IMR-90 (cell line): ENCODE measurements around the gene RSAD1. TPM values are rescaled to one million over a fixed set of nuclear protein-coding genes. Genes with fewer than 3 reads are reported as not detected.

Source experiments
- ATAC-seq: fragments of 200-7000 bp; cut with Tn5 transposase; 2 replicates; pipeline ENCODE4 v1.9.1; 2020; ENCODE audit warnings: low read depth, mild to moderate bottlenecking, moderate library complexity
- BruUV-seq: library from RNA; stranded (reverse); fragments of 400-500 nt; replicated peaks from 2 replicates; lab custom pipeline; 2021; lab: Mats Ljungman, UMichigan
- CTCF ChIA-PET: fragments of 300-600 bp; formaldehyde crosslinking; extraction: SDS; loops from one replicate; lab custom pipeline; 2021; ENCODE audit warnings: antibody characterized with exemption; lab: Yijun Ruan, JAX
- POLR2A ChIA-PET: fragments of 300-600 bp; sonication (Branson Sonifier 250); formaldehyde crosslinking; loops from one replicate; lab custom pipeline; 2022; ENCODE audit warnings: antibody characterized with exemption; ENCODE audit not compliant: unreplicated experiment; lab: Charles Lee
- DNase-seq: peaks from one replicate; pipeline ENCODE4 v3.0.0; 2013
- H2AFZ ChIP-seq: replicated peaks from 2 replicates; pipeline ENCODE3; 2013; ENCODE audit warnings: low read length, mild to moderate bottlenecking; ENCODE audit not compliant: poor library complexity
- H2AK5ac ChIP-seq: 2 replicates; pipeline ENCODE4 v1.6.1; 2013; ENCODE audit warnings: low read depth, low read length, inconsistent platforms
- H2AK9ac ChIP-seq: replicated peaks from 2 replicates; pipeline ENCODE3; 2013; ENCODE audit warnings: mild to moderate bottlenecking, low read depth, low read length, moderate library complexity; ENCODE audit not compliant: poor library complexity
- H2BK120ac ChIP-seq: 2 replicates; pipeline ENCODE4 v1.6.1; 2013; ENCODE audit warnings: low read depth, low read length, inconsistent platforms
- H2BK15ac ChIP-seq: 3 replicates; pipeline ENCODE4 v1.6.1; 2013; ENCODE audit warnings: low read depth, low read length, inconsistent platforms
- H2BK20ac ChIP-seq: 2 replicates; pipeline ENCODE4 v1.6.1; 2013; ENCODE audit warnings: low read depth, mild to moderate bottlenecking, inconsistent platforms, low read length, moderate library complexity
- H2BK5ac ChIP-seq: 2 replicates; pipeline ENCODE4 v1.6.1; 2013; ENCODE audit warnings: mild to moderate bottlenecking, low read depth, low read length, inconsistent platforms; ENCODE audit not compliant: poor library complexity, severe bottlenecking
- H3K14ac ChIP-seq: replicated peaks from 2 replicates; pipeline ENCODE4 v1.6.1; 2013; ENCODE audit warnings: low read depth, low read length, inconsistent platforms
- H3K18ac ChIP-seq: 2 replicates; pipeline ENCODE4 v1.6.1; 2013; ENCODE audit warnings: low read depth, low read length, control low read depth
- H3K23ac ChIP-seq: 2 replicates; pipeline ENCODE4 v1.6.1; 2013; ENCODE audit warnings: low read depth, low read length, inconsistent platforms
- H3K27ac ChIP-seq: 2 replicates; pipeline ENCODE4 v1.5.1; 2013; ENCODE audit warnings: mild to moderate bottlenecking, control low read depth, low read length; ENCODE audit not compliant: insufficient read depth
- H3K27me3 ChIP-seq: 2 replicates; pipeline ENCODE4 v1.6.1; 2013; ENCODE audit warnings: low read length; ENCODE audit not compliant: control insufficient read depth, insufficient read depth
- H3K36me3 ChIP-seq: 2 replicates; pipeline ENCODE4 v1.6.1; 2013; ENCODE audit warnings: low read length, mixed read lengths; ENCODE audit not compliant: control insufficient read depth, insufficient read depth
- H3K4ac ChIP-seq: 2 replicates; pipeline ENCODE4 v1.6.1; 2013; ENCODE audit warnings: low read depth, low read length, inconsistent platforms
- H3K4me1 ChIP-seq: 2 replicates; pipeline ENCODE4 v1.6.1; 2013; ENCODE audit warnings: low read length, mixed read lengths; ENCODE audit not compliant: control insufficient read depth, insufficient read depth
- H3K4me2 ChIP-seq: 2 replicates; pipeline ENCODE4 v1.6.1; 2013; ENCODE audit warnings: low read depth, mild to moderate bottlenecking, control low read depth, low read length, moderate library complexity
- H3K4me3 ChIP-seq: 2 replicates; pipeline ENCODE4 v1.5.1; 2013; ENCODE audit warnings: low read depth, mild to moderate bottlenecking, control low read depth, low read length, moderate library complexity; ENCODE audit not compliant: insufficient read depth
- H3K56ac ChIP-seq: 2 replicates; pipeline ENCODE4 v1.6.1; 2013; ENCODE audit warnings: low read length, inconsistent platforms; ENCODE audit not compliant: insufficient read depth; ENCODE audit errors: extremely low read depth
- H3K79me1 ChIP-seq, 2 experiments: 2 replicates each; pipeline ENCODE4 v1.6.1; 2013; ENCODE audit warnings: low read length in 2 of 2, inconsistent platforms in 1 of 2, low read depth in 1 of 2
- H3K9ac ChIP-seq: 2 replicates; pipeline ENCODE4 v1.6.1; 2013; ENCODE audit warnings: low read depth, low read length, control low read depth
- H3K9me1 ChIP-seq: 2 replicates; pipeline ENCODE4 v1.6.1; 2013; ENCODE audit warnings: low read length, inconsistent platforms; ENCODE audit not compliant: insufficient read depth
- H3K9me3 ChIP-seq: 2 replicates; pipeline ENCODE4 v1.6.1; 2013; ENCODE audit warnings: low read length; ENCODE audit not compliant: control insufficient read depth, insufficient read depth
- H4K20me1 ChIP-seq: 2 replicates; pipeline ENCODE4 v1.6.1; 2013; ENCODE audit warnings: low read length, inconsistent platforms; ENCODE audit not compliant: insufficient read depth
- H4K5ac ChIP-seq: 2 replicates; pipeline ENCODE4 v1.6.1; 2013; ENCODE audit warnings: mild to moderate bottlenecking, low read depth, low read length, control low read depth
- H4K8ac ChIP-seq, 2 experiments: 2 replicates each; pipeline ENCODE4 v1.6.1; 2013; ENCODE audit warnings: low read depth in 2 of 2, low read length in 2 of 2, control low read depth in 1 of 2, inconsistent platforms in 1 of 2
- H4K91ac ChIP-seq: 2 replicates; pipeline ENCODE4 v1.6.1; 2013; ENCODE audit warnings: low read depth, low read length, inconsistent platforms; ENCODE audit not compliant: insufficient read depth
- MAZ ChIP-seq: IDR thresholded peaks from 2 replicates; pipeline ENCODE4 v1.6.1; 2012; ENCODE audit warnings: low read depth, mild to moderate bottlenecking, low read length, improper control_type of control experiment, moderate library complexity, borderline replicate concordance
- RCOR1 ChIP-seq: IDR thresholded peaks from 2 replicates; pipeline ENCODE4 v1.6.1; 2012; ENCODE audit warnings: mild to moderate bottlenecking, low read length, improper control_type of control experiment; ENCODE audit not compliant: insufficient replicate concordance
- WGBS, 2 experiments: methylation state at CpG; one replicate each; pipeline versions ENCODE4 v1.1.5 to v1.1.7; 2013; ENCODE audit warnings: missing lambda C conversion rate in 2 of 2; ENCODE audit not compliant: insufficient read length in 1 of 2; ENCODE audit errors: extremely low coverage in 2 of 2; 5-methylcytosine and 5-hydroxymethylcytosine counted together
- dilution Hi-C: fragments of 300-500 bp; cut with HindIII; formaldehyde crosslinking; loops from one replicate; pipeline ENCODE4 v1.14.3; 2018; ENCODE audit warnings: low sequenced_read_pairs; ENCODE audit not compliant: unreplicated experiment
- in situ Hi-C: fragments of 300-500 bp; cut with MboI; formaldehyde crosslinking; loops from 3 replicates; pipeline ENCODE4 v1.14.3; 2019; ENCODE audit warnings: low sequenced_read_pairs, inconsistent platforms, mixed read lengths
- intact Hi-C: fragments of 100-400 bp; cut with micrococcal nuclease; formaldehyde crosslinking; loops from 2 replicates; pipeline ENCODE4 v1.10.0; 2022
- polyA plus RNA-seq, 3 experiments: library from polyadenylated mRNA; depleted of rRNA; stranded (reverse); fragments of >200 nt; gene quantifications; 2 replicates each; pipeline ENCODE4 v1.2.3, GENCODE V29; 2012; ENCODE audit warnings: low replicate concordance in 1 of 3
- total RNA-seq: library from RNA; depleted of rRNA; stranded (reverse); fragments of >200 nt; gene quantifications from 2 replicates; pipeline ENCODE4 v1.2.3, GENCODE V29; 2012

RSAD1 gene
- total and polyA plus RNA-seq, 2 of the 4 experiments (the other 2 are of a cell fraction), result 10.8 to 19.2 TPM

DNA sequence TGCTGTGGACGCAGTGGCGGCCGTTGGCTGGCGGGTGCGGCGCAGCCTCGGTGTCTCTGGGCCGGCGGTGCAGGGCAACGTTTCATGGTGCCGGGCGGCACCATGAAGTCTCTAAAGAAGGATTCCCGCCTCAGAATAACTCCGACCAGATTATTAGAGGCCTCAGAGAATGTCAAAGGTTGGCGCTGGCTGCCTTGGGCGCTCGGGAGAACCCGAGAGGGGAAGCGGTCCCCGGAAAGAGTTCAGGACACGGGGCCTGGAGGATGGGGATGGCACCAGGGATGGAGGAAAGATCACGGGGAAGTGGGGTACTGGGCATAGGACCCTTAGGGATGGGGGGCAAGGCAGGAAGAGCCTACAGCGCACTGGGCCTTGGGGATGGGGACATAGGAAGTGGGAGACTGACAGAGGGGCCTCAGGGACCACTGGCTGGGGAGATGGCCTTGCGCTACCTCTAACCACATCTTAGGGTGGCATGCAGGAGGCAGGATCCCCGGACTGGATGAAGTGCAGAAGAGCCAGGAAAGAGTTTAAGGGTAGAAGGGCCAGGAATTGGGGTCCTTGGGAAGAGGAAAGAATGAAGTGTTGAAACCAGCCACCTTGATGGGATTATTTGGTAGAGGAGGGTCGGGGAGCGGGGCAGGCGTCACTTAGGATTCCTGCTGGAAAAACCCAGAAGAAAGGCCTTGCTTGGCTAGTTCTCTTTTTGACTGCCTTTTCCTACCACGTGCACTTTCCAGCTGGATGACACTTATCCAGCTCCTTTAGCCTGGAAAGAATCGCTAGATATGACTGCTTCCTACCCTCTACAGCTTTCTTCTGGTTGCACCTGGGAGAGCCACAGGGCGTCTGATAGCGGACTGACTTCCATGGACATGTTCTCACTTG, 30.2 kb downstream of the RSAD1 start:
- Histone ChIP-seq H4K20me1 (no peaks in the 10 kb centered on the region), H3K27ac (peak overlapping the region; percentile 4; the same call in 1 of the 2 replicates), H4K91ac (0 out of 2 replicates have a peak overlapping the region, but pooled peaks have one; percentile 13), H3K9me1 (peaks cover 13% of the 10 kb centered on the region), H2AFZ (peak overlapping the region; percentile 96), H3K4me3 (peak overlapping the region; percentile 43), H3K79me1 (peaks cover 0 to 3% of the 10 kb centered on the region in 2 experiments; a peak in 1 of 4 replicates), H3K18ac (no peak overlapping the region), H3K56ac (peak overlapping the region; percentile 17; the same call in 1 of the 2 replicates), H4K8ac (peak overlapping the region; percentile 47 to 98), H2BK5ac (no peak overlapping the region), H3K9ac (peak overlapping the region; percentile 19), H3K27me3 (no peaks in the 10 kb centered on the region; the same call in 1 of the 2 replicates), H3K23ac (peak overlapping the region; percentile 5; the same call in 1 of the 2 replicates), H2BK15ac (no peak overlapping the region), H3K9me3 (no peaks in the 10 kb centered on the region), H3K4ac (peak overlapping the region; percentile 31), H2AK5ac (peak overlapping the region; percentile 67; the same call in 1 of the 2 replicates), H3K36me3 (no peaks in the 10 kb centered on the region), H4K5ac (peak overlapping the region; percentile 44; the same call in 1 of the 2 replicates), H2BK120ac (peak overlapping the region; percentile 33; the same call in 1 of the 2 replicates), H3K14ac (0 out of 2 replicates have a peak overlapping the region, but pooled peaks have one; percentile 64), H2AK9ac (peak overlapping the region; percentile 53), H3K4me2 (peak overlapping the region; percentile 62), H3K4me1 (peaks cover 2% of the 10 kb centered on the region), H2BK20ac (no peak overlapping the region)
- intact Hi-C loops (no loop called here), in situ Hi-C loops (no loop called here), dilution Hi-C loops (no loop called here)
- WGBS, 2 experiments, result 29% methylated on average over 14 of the region's 32 CpGs; no CpG with 5 or more reads in 1 of the 2 experiments
- DNase-seq (no peak), ATAC-seq (no peak)
- CTCF ChIA-PET, result interaction anchor here (1.5 kb wide), 1 partner anchor 29 kb away, joined by 4 read pairs; no protein-coding TSS in a partner anchor
- no TSS peak for BruUV-seq
- POLR2A ChIA-PET, result no interaction called here
- TF ChIP-seq RCOR1 (no peak), MAZ (0 out of 2 replicates have a peak, but pooled peaks have one; percentile 4)
